HG03066 (cell line): ENCODE results near the gene PLA2G4D.

Experiments
- ATAC-seq: cut with Tn5 transposase; IDR thresholded peaks from one replicate; pipeline ENCODE4 v1.9.1; 2021; ENCODE audit warnings: low read depth; ENCODE audit not compliant: unreplicated experiment

The PLA2G4D gene

GRCh38 chr15:42094512-42094963 is at the start of gene PLA2G4D:
Gene PLA2G4D, minus strand, starts transcription at chr15:42094562. Its CDS starts 103 bp downstream, at chr15:42094459.
- ATAC-seq = no peak

GRCh38 chr15:42143356-42143755 is 49.0 kb upstream of the PLA2G4D start:
- no peak for ATAC-seq

GRCh38 chr15:42141795-42142667 is 47.7 kb upstream of the PLA2G4D start:
- no peak for ATAC-seq

GRCh38 chr15:42141246-42141645 is 46.9 kb upstream of the PLA2G4D start:
- no peak for ATAC-seq

GRCh38 chr15:42140383-42141070 is 46.2 kb upstream of the PLA2G4D start:
- no peak for ATAC-seq

GRCh38 chr15:42139596-42139995 is 45.2 kb upstream of the PLA2G4D start:
- no peak for ATAC-seq

GRCh38 chr15:42138968-42139386 is 44.6 kb upstream of the PLA2G4D start:
- ATAC-seq = no peak

GRCh38 chr15:42138411-42138810 is 44.0 kb upstream of the PLA2G4D start:
- no peak for ATAC-seq

- ATAC-seq = no peak
Measured at GRCh38 chr15:42137461-42138261, 43.3 kb upstream of the PLA2G4D start.

GRCh38 chr15:42136513-42136912 is 42.2 kb upstream of the PLA2G4D start:
- no peak for ATAC-seq

- no peak for ATAC-seq
Measured at GRCh38 chr15:42135351-42135750, 41.0 kb upstream of the PLA2G4D start.

- ATAC-seq = no peak
Measured at GRCh38 chr15:42134617-42135245, 40.4 kb upstream of the PLA2G4D start.

GRCh38 chr15:42133886-42134502 is 39.6 kb upstream of the PLA2G4D start:
- ATAC-seq = no peak

- ATAC-seq = no peak
Measured at GRCh38 chr15:42133356-42133755, 39.0 kb upstream of the PLA2G4D start.

- no peak for ATAC-seq
Measured at GRCh38 chr15:42131826-42132806, 37.8 kb upstream of the PLA2G4D start.

GRCh38 chr15:42131006-42131405 is 36.6 kb upstream of the PLA2G4D start:
- no peak for ATAC-seq

GRCh38 chr15:42130246-42130986 is 36.1 kb upstream of the PLA2G4D start:
- no peak for ATAC-seq

GRCh38 chr15:42129364-42129763 is 35.0 kb upstream of the PLA2G4D start:
- ATAC-seq = no peak
